Transverse colon (tissue), 4 donors: ENCODE results near the gene CCS.

Experiments
- EP300 ChIP-seq: sonication (generic); formaldehyde crosslinking; IDR thresholded peaks from one replicate; pipeline ENCODE4 v1.6.1; 2017; ENCODE audit warnings: antibody characterized with exemption, low read depth
- POLR2A ChIP-seq: fragments of 450-650 bp; IDR thresholded peaks from one replicate; pipeline ENCODE4 v1.6.1; 2016; ENCODE audit warnings: antibody characterized with exemption, mild to moderate bottlenecking, moderate library complexity
- POLR2AphosphoS5 ChIP-seq, 3 donors: sonication (generic); formaldehyde crosslinking; IDR thresholded peaks; one replicate each; pipeline ENCODE4 v1.6.1; 2016; ENCODE audit warnings: antibody characterized with exemption in 3 of 3
- TF ChIP-seq, protein P1 (sequence below), 5 experiments: fragments of 200-600 bp in 3 of 5; fragments of 450-650 bp in 2 of 5; sonication (generic) in 3 of 5; IDR thresholded peaks; 1 replicate in 2 of 5; 2 replicates in 3 of 5; pipeline ENCODE4 v1.5.1; 2016 to 2017; ENCODE audit warnings: antibody characterized with exemption in 5 of 5, inconsistent platforms in 3 of 5, mild to moderate bottlenecking in 2 of 5, moderate library complexity in 1 of 5

- TF ChIP-seq POLR2A: no peak
- TF ChIP-seq, protein P1, sequence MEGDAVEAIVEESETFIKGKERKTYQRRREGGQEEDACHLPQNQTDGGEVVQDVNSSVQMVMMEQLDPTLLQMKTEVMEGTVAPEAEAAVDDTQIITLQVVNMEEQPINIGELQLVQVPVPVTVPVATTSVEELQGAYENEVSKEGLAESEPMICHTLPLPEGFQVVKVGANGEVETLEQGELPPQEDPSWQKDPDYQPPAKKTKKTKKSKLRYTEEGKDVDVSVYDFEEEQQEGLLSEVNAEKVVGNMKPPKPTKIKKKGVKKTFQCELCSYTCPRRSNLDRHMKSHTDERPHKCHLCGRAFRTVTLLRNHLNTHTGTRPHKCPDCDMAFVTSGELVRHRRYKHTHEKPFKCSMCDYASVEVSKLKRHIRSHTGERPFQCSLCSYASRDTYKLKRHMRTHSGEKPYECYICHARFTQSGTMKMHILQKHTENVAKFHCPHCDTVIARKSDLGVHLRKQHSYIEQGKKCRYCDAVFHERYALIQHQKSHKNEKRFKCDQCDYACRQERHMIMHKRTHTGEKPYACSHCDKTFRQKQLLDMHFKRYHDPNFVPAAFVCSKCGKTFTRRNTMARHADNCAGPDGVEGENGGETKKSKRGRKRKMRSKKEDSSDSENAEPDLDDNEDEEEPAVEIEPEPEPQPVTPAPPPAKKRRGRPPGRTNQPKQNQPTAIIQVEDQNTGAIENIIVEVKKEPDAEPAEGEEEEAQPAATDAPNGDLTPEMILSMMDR (IDR thresholded peaks at IDR 0.05): no peak
- TF ChIP-seq POLR2AphosphoS5 (IDR thresholded peaks at IDR 0.05): no peak
- TF ChIP-seq EP300: no peak
Measured at GRCh38 chr11:66600631-66601233, 7.7 kb downstream of the CCS start.
